Measurements from ENCODE around the gene PARD3. TPM values are rescaled to one million over a fixed set of nuclear protein-coding genes. Genes with fewer than 3 reads are reported as not detected.
A peak's percentile ranks its signal among the peaks of the same experiment; 100 is the strongest.

PARD3 gene
- total RNA-seq, 4 donors from 2014 or later: 98.9 to 122 (median 105) TPM

DNA sequence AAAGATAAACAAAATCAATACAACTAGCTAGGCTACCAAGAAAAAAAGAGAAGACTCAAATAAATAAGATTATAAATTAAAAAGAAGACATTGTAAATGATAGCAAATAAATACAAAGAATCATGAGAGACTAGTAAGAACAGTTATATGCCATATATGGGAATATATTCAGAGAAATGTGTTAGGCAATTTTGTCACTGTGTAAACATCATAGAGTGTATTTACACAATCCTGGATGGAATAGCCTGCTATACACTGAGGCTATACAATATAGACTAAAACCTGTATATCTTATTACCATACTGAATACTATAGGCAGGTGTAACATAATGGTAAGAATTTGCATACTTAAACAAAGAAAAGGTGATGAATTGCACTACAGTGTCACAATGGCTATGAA lies 717.4 kb downstream of the PARD3 start:
- TF ChIP-seq POLR2A (IDR thresholded peaks at IDR 0.05; ENCODE audit: low read depth): no peak
- TF ChIP-seq POLR2AphosphoS5 (IDR thresholded peaks at IDR 0.05): no peak
- TF ChIP-seq EP300 (IDR thresholded peaks at IDR 0.05): no peak
- no peak for TF ChIP-seq CTCF (IDR thresholded peaks at IDR 0.05)
- intact Hi-C loops (cut with DNase I): no loop called here
- Histone ChIP-seq H3K9me3 (peaks cover 0 to 26% (median 21%) of the 10 kb centered on the region in 4 donors), H3K27me3 (no peaks in the 10 kb centered on the region), H3K36me3 (no peaks in the 10 kb centered on the region), H3K4me1 (peaks cover 0 to 19% (median 16%) of the 10 kb centered on the region in 4 donors), H3K4me3 (no peak overlapping the region), H3K27ac (replicated peaks in 1 of 4) (no peak overlapping the region)
- DNase-seq (ENCODE audit: extremely low spot score): no peak

DNA sequence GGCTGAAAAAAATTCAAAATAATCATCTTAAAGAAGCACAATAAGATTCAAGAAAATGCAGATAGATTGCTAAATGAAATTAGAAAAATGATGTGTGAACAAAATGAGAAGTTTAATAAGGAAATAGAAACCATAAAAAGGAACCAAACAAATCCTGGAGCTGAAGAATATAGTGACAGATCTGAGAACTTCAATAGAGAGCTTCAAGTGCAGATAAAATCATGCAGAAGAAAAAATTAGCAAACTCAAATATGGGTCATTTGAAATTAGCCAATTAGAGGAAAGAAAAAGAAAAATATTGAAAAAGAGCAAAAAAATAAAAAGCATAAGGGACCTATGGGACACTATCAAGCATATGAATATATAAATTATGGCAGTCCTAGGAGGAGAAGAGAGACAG lies 720.1 kb downstream of the PARD3 start:
- intact Hi-C loops (cut with DNase I): no loop called here
- peaks cover 0 to 26% (median 21%) of the 10 kb centered on the region in 4 donors for H3K9me3 ChIP-seq
- no peak for TF ChIP-seq CTCF (IDR thresholded peaks at IDR 0.05)
- TF ChIP-seq POLR2A (IDR thresholded peaks at IDR 0.05; ENCODE audit: low read depth): no peak
- TF ChIP-seq EP300 (IDR thresholded peaks at IDR 0.05): no peak
- TF ChIP-seq POLR2AphosphoS5 (IDR thresholded peaks at IDR 0.05): no peak

GRCh38 chr10:34094146-34094696 lies 720.9 kb downstream of the PARD3 start:
- Histone ChIP-seq H3K27me3 (no peaks in the 10 kb centered on the region), H3K27ac (replicated peaks in 1 of 4) (no peak overlapping the region), H3K9me3 (peaks cover 0 to 21% (median 15%) of the 10 kb centered on the region in 4 donors), H3K4me1 (peaks cover 0 to 4% (median 0%) of the 10 kb centered on the region in 4 donors), H3K4me3 (no peak overlapping the region), H3K36me3 (no peaks in the 10 kb centered on the region)
- WGBS: 64% methylated on average over 5 of the region's 7 CpGs
- intact Hi-C loops (cut with DNase I): no loop called here
- TF ChIP-seq EP300 (IDR thresholded peaks at IDR 0.05) (no peak), CTCF (IDR thresholded peaks at IDR 0.05) (no peak), POLR2AphosphoS5 (IDR thresholded peaks at IDR 0.05) (no peak), POLR2A (IDR thresholded peaks at IDR 0.05; ENCODE audit: low read depth) (no peak)
- DNase-seq (ENCODE audit: extremely low spot score): peak; percentile 68

More for the DNA sequence above, 720.1 kb downstream of the PARD3 start:
- H3K36me3 ChIP-seq: no peaks in the 10 kb centered on the region
- DNase-seq (ENCODE audit: extremely low spot score): no peak
- no peak overlapping the region for H3K27ac ChIP-seq (replicated peaks in 1 of 4)
- peaks cover 0 to 4% (median 0%) of the 10 kb centered on the region in 4 donors for H3K4me1 ChIP-seq
- H3K27me3 ChIP-seq: no peaks in the 10 kb centered on the region
- no peak overlapping the region for H3K4me3 ChIP-seq

GRCh38 chr10:34092891-34093290 lies 722.2 kb downstream of the PARD3 start:
- no peak for TF ChIP-seq CTCF (IDR thresholded peaks at IDR 0.05)
- 92% methylated on average over 1 of the region's 1 CpG for WGBS

DNA sequence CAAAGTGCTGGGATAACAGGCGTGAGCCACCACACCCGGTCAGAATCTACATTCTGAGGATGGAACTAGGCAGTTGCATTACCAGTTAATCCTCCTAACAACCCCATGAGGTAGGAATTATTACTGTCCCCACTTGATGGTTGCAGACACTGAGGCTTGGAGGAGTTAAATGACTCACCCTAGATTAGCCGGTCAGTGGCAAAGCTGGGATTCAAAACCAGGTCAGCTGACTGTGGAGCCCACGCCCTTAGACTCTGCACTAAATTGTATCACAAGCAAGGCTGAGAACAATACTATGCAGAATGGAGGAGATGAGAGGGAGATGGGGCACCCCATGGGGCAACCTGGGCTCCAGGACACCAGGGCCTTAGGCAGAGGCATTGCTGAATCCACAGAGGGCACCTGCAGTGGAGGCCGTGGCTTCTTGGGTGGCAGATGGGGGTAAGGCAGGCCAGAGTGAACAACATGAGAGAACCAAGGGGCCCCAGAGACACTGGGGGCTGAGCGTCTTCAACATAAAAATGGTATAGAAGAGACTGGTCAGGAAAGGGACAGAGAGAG lies 723.4 kb downstream of the PARD3 start:
- no peak for TF ChIP-seq CTCF (IDR thresholded peaks at IDR 0.05)
- TF ChIP-seq EP300 (IDR thresholded peaks at IDR 0.05): no peak
- TF ChIP-seq POLR2A (IDR thresholded peaks at IDR 0.05; ENCODE audit: low read depth): no peak
- no peak for TF ChIP-seq POLR2AphosphoS5 (IDR thresholded peaks at IDR 0.05)
- intact Hi-C loops (cut with DNase I): no loop called here
- no peaks in the 10 kb centered on the region for H3K27me3 ChIP-seq
- H3K9me3 ChIP-seq: peaks cover 0 to 20% (median 13%) of the 10 kb centered on the region in 4 donors
- no peak overlapping the region for H3K4me3 ChIP-seq
- peak; percentile 79 for DNase-seq (ENCODE audit: extremely low spot score)
- no peak overlapping the region for H3K27ac ChIP-seq (replicated peaks in 1 of 4)
- 92% methylated on average over 6 of the region's 6 CpGs for WGBS
- no peaks in the 10 kb centered on the region for H3K4me1 ChIP-seq
- H3K36me3 ChIP-seq: no peaks in the 10 kb centered on the region

More at GRCh38 chr10:34092891-34093290, 722.2 kb downstream of the PARD3 start:
- no peak overlapping the region for H3K27ac ChIP-seq (replicated peaks in 1 of 4)
- H3K4me3 ChIP-seq: no peak overlapping the region
- no peaks in the 10 kb centered on the region for H3K36me3 ChIP-seq
- no peak for DNase-seq (ENCODE audit: extremely low spot score)
- H3K4me1 ChIP-seq: no peaks in the 10 kb centered on the region
- peaks cover 0 to 20% (median 13%) of the 10 kb centered on the region in 4 donors for H3K9me3 ChIP-seq
- intact Hi-C loops (cut with DNase I): no loop called here
- no peaks in the 10 kb centered on the region for H3K27me3 ChIP-seq
